GM12865 (cell line): Measurements from ENCODE around the gene SMIM1.

Source experiments
- DNase-seq: peaks from one replicate; pipeline ENCODE4 v3.0.0; 2010; ENCODE audit warnings: low read depth
- H3K4me3 ChIP-seq: 2 replicates; pipeline ENCODE4 v1.5.1; 2011; ENCODE audit warnings: mild to moderate bottlenecking, low read depth, low read length, control low read depth
- CTCF ChIP-seq: IDR thresholded peaks from 2 replicates; pipeline ENCODE4 v1.5.1; 2011; ENCODE audit warnings: low read length, control low read depth, low read depth, inconsistent platforms; ENCODE audit not compliant: insufficient read depth; ENCODE audit errors: missing control alignments

SMIM1 gene

GRCh38 chr1:3825356-3825755 is 52.8 kb downstream of the SMIM1 start:
- no peak for TF ChIP-seq CTCF
- DNase-seq: no peak
- no peak overlapping the region for H3K4me3 ChIP-seq
